ENCODE results near the gene PRKAR2B. TPM values are rescaled to one million over a fixed set of nuclear protein-coding genes. Genes with fewer than 3 reads are reported as not detected.

PRKAR2B gene
- total and polyA plus RNA-seq, 2 donors (not counting 1 experiment from before 2014, with no cell fraction given): 0.07 to 0.81 TPM

GRCh38 chr7:107173191-107173590, 128.7 kb downstream of the PRKAR2B start:
- H2AFZ ChIP-seq (ENCODE audit: insufficient read depth, low read depth, low read length, poor library complexity, severe bottlenecking): no peak overlapping the region
- Mint-ChIP-seq H3K27me3 (no peaks in the 10 kb centered on the region), H3K9me3 (ENCODE audit: insufficient read depth) (no peaks in the 10 kb centered on the region), H3K27ac (no peak overlapping the region), H3K4me3 (peak overlapping the region; percentile 23), H3K4me1 (peaks cover 58% of the 10 kb centered on the region)
- intact Hi-C loops (cut with micrococcal nuclease): no loop called here
- no peak for TF ChIP-seq EZH2 (IDR thresholded peaks at IDR 0.05; ENCODE audit: borderline replicate concordance, insufficient read depth, low read depth, low read length, poor library complexity, severe bottlenecking)
- TF ChIP-seq, protein P1, sequence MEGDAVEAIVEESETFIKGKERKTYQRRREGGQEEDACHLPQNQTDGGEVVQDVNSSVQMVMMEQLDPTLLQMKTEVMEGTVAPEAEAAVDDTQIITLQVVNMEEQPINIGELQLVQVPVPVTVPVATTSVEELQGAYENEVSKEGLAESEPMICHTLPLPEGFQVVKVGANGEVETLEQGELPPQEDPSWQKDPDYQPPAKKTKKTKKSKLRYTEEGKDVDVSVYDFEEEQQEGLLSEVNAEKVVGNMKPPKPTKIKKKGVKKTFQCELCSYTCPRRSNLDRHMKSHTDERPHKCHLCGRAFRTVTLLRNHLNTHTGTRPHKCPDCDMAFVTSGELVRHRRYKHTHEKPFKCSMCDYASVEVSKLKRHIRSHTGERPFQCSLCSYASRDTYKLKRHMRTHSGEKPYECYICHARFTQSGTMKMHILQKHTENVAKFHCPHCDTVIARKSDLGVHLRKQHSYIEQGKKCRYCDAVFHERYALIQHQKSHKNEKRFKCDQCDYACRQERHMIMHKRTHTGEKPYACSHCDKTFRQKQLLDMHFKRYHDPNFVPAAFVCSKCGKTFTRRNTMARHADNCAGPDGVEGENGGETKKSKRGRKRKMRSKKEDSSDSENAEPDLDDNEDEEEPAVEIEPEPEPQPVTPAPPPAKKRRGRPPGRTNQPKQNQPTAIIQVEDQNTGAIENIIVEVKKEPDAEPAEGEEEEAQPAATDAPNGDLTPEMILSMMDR (IDR thresholded peaks at IDR 0.05): no peak
- peaks cover 83% of the 10 kb centered on the region for H4K20me1 ChIP-seq (ENCODE audit: control insufficient read depth, insufficient read depth, low read length, poor library complexity, severe bottlenecking)
- H3K36me3 ChIP-seq (replicated peaks in 1 of 2; ENCODE audit: control extremely low read depth in 1 of 2, control insufficient read depth in 1 of 2, extremely low read depth in 1 of 2, insufficient read depth in 2 of 2, low read length in 1 of 2): peaks cover 6 to 11% of the 10 kb centered on the region in 2 experiments
- H3K9me3 ChIP-seq (ENCODE audit: control extremely low read depth in 1 of 3, control insufficient read depth in 2 of 3, insufficient read depth in 1 of 3, low read length in 2 of 3): no peaks in the 10 kb centered on the region
- H3K4me1 ChIP-seq (ENCODE audit: control insufficient read depth in 2 of 2, insufficient read depth in 2 of 2, low read length in 2 of 2): peaks cover 29 to 49% of the 10 kb centered on the region in 2 donors
- WGBS (ENCODE audit: insufficient coverage): no CpG with 5 or more reads among the region's 2 CpGs
- POLR2A ChIA-PET: interaction anchor here (0.5 kb wide), 1 partner anchor 16 kb away, joined by 6 read pairs; no protein-coding TSS in a partner anchor
- H3K4me3 ChIP-seq (ENCODE audit: control extremely low read depth in 1 of 5, extremely low read depth in 1 of 5, insufficient read depth in 1 of 5, low read depth in 2 of 5, low read length in 4 of 5): no peak overlapping the region
- H3K79me2 ChIP-seq (ENCODE audit: control insufficient read depth, insufficient read depth, low read length): peaks cover 92% of the 10 kb centered on the region
- ATAC-seq (ENCODE audit: low read depth): no peak
- H3K27ac ChIP-seq (ENCODE audit: low read length in 2 of 2): no peak overlapping the region
- no peaks in the 10 kb centered on the region for H3K27me3 ChIP-seq (replicated peaks in 1 of 4; ENCODE audit: control extremely low read depth in 1 of 4, control insufficient read depth in 3 of 4, insufficient read depth in 4 of 4, low read length in 3 of 4)
- CTCF ChIA-PET: interaction anchor here (1.2 to 1.5 kb wide), 2 partner anchors 20 to 23 kb away, joined by 3 to 5 read pairs; no protein-coding TSS in a partner anchor
- no peak overlapping the region for H3K9ac ChIP-seq (ENCODE audit: low read length)
- DNase-seq: no peak
- peak overlapping the region; percentile 55 for H3K4me2 ChIP-seq (replicated peaks; ENCODE audit: low read depth, low read length, poor library complexity, severe bottlenecking)

- Mint-ChIP-seq H3K27me3 (no peaks in the 10 kb centered on the region), H3K4me3 (peak overlapping the region; percentile 23), H3K27ac (no peak overlapping the region), H3K4me1 (peaks cover 60% of the 10 kb centered on the region), H3K9me3 (ENCODE audit: insufficient read depth) (no peaks in the 10 kb centered on the region)
- DNase-seq: no peak
- Histone ChIP-seq H3K4me2 (replicated peaks; ENCODE audit: low read depth, low read length, poor library complexity, severe bottlenecking) (peak overlapping the region; percentile 55), H3K79me2 (ENCODE audit: control insufficient read depth, insufficient read depth, low read length) (peaks cover 98% of the 10 kb centered on the region), H3K27ac (ENCODE audit: low read length in 2 of 2) (no peak overlapping the region), H3K9me3 (ENCODE audit: control extremely low read depth in 1 of 3, control insufficient read depth in 2 of 3, insufficient read depth in 1 of 3, low read length in 2 of 3) (no peaks in the 10 kb centered on the region), H2AFZ (ENCODE audit: insufficient read depth, low read depth, low read length, poor library complexity, severe bottlenecking) (no peak overlapping the region), H3K4me3 (ENCODE audit: control extremely low read depth in 1 of 5, extremely low read depth in 1 of 5, insufficient read depth in 1 of 5, low read depth in 2 of 5, low read length in 4 of 5) (no peak overlapping the region), H3K9ac (ENCODE audit: low read length) (no peak overlapping the region), H3K36me3 (replicated peaks in 1 of 2; ENCODE audit: control extremely low read depth in 1 of 2, control insufficient read depth in 1 of 2, extremely low read depth in 1 of 2, insufficient read depth in 2 of 2, low read length in 1 of 2) (peaks cover 6 to 11% of the 10 kb centered on the region in 2 experiments), H3K27me3 (replicated peaks in 1 of 4; ENCODE audit: control extremely low read depth in 1 of 4, control insufficient read depth in 3 of 4, insufficient read depth in 4 of 4, low read length in 3 of 4) (no peaks in the 10 kb centered on the region), H3K4me1 (ENCODE audit: control insufficient read depth in 2 of 2, insufficient read depth in 2 of 2, low read length in 2 of 2) (peaks cover 29 to 49% of the 10 kb centered on the region in 2 donors), H4K20me1 (ENCODE audit: control insufficient read depth, insufficient read depth, low read length, poor library complexity, severe bottlenecking) (peaks cover 89% of the 10 kb centered on the region)
- ChIA-PET CTCF (interaction anchor here (0.9 to 1.5 kb wide), 5 partner anchors 19 to 381 kb away, joined by 3 to 5 read pairs (median 3); no protein-coding TSS in a partner anchor), POLR2A (interaction anchor here (0.5 kb wide), 2 partner anchors 17 to 146 kb away, joined by 3 to 6 read pairs; no protein-coding TSS in a partner anchor)
- WGBS (ENCODE audit: insufficient coverage): 82% methylated on average over 3 of the region's 4 CpGs
- ATAC-seq (ENCODE audit: low read depth): no peak
- intact Hi-C loops (cut with micrococcal nuclease): no loop called here
- no peak for TF ChIP-seq EZH2 (IDR thresholded peaks at IDR 0.05; ENCODE audit: borderline replicate concordance, insufficient read depth, low read depth, low read length, poor library complexity, severe bottlenecking)
Observed at GRCh38 chr7:107173691-107174406, 129.3 kb downstream of the PRKAR2B start.
